Measurements from ENCODE around the gene REM1. TPM values are rescaled to one million over a fixed set of nuclear protein-coding genes. Genes with fewer than 3 reads are reported as not detected.

Gene REM1
- 0.07 and 4.0 TPM in 2 replicates for total RNA-seq

GRCh38 chr20:31474758-31475427 lies at the start of gene REM1, which contains the start of gene DEFB124:
REM1 (plus strand) TSS chr20:31475288; CDS start chr20:31476446, 1,158 bp downstream.
DEFB124 (minus strand) TSS chr20:31475127; CDS start chr20:31473013, 2,114 bp downstream.

GRCh38 chr20:31440012-31440659 lies 35.0 kb upstream of the REM1 start, which contains the start of gene DEFB123:
DEFB123 (plus strand) TSS chr20:31440632; CDS start chr20:31440699, 67 bp downstream.

GRCh38 chr20:31514154-31515071 lies 39.3 kb downstream of the REM1 start, which contains the start of gene HM13:
HM13 (plus strand) TSS chr20:31514442; CDS start chr20:31514552, 110 bp downstream.

Other genes with a start within 250 kb of the REM1 start
- gene DEFB115, start 217.6 kb upstream of the REM1 start, total RNA-seq: not detected in 2 replicates
- not detected in 2 replicates for gene DEFB116, start 166.7 kb upstream of the REM1 start, total RNA-seq
- gene DEFB118, start 106.7 kb upstream of the REM1 start, total RNA-seq: not detected in 2 replicates
- not detected in 2 replicates for gene DEFB119, start 84.7 kb upstream of the REM1 start, total RNA-seq
- gene DEFB121, start 69.1 kb upstream of the REM1 start, total RNA-seq: not detected in 2 replicates
- not detected in 2 replicates for gene DEFB123, start 34.7 kb upstream of the REM1 start, total RNA-seq
- not detected in 2 replicates for gene DEFB124, start 161 bp upstream of the REM1 start, total RNA-seq
- gene HM13, start 39.2 kb downstream of the REM1 start, total RNA-seq: 101 and 113 TPM in 2 replicates
- 54.3 and 178 TPM in 2 replicates for gene ID1, start 130.0 kb downstream of the REM1 start, total RNA-seq
- 0.13 TPM in 1 of 2 replicates, not detected in the other for gene COX4I2, start 162.6 kb downstream of the REM1 start, total RNA-seq
- gene BCL2L1, start 247.6 kb downstream of the REM1 start, total RNA-seq: 94.6 and 101 TPM in 2 replicates